DMS53 treated with DMSO at 0.1 percent for 48 hours (cell line): Measurements from ENCODE around the gene LTBP4.

Source experiments
- DNase-seq: peaks from one replicate; lab custom pipeline; 2025; ENCODE audit not compliant: unreplicated experiment; lab: John Stamatoyannopoulos, UW

Gene LTBP4

GRCh38 chr19:40609561-40610395 is 8.6 kb downstream of the LTBP4 start:
- peak; percentile 83 for DNase-seq

GRCh38 chr19:40610396-40611064 is 9.4 kb downstream of the LTBP4 start:
- peak; percentile 76 for DNase-seq

- DNase-seq, result peak; percentile 75
Measured at GRCh38 chr19:40611096-40611495, 9.9 kb downstream of the LTBP4 start.

GRCh38 chr19:40611900-40612698 is 10.9 kb downstream of the LTBP4 start:
- DNase-seq, result no peak

GRCh38 chr19:40612831-40613689 is 11.9 kb downstream of the LTBP4 start:
- peak; percentile 72 for DNase-seq

GRCh38 chr19:40613690-40614621 is 12.8 kb downstream of the LTBP4 start:
- DNase-seq, result peak; percentile 98

GRCh38 chr19:40614622-40615411 is 13.6 kb downstream of the LTBP4 start:
- DNase-seq, result peak; percentile 16

GRCh38 chr19:40616178-40616577 is 15.0 kb downstream of the LTBP4 start:
- no peak for DNase-seq

- DNase-seq, result no peak
Measured at GRCh38 chr19:40616941-40617340, 15.8 kb downstream of the LTBP4 start.

GRCh38 chr19:40617961-40618360 is 16.8 kb downstream of the LTBP4 start:
- DNase-seq, result no peak

GRCh38 chr19:40619333-40620160 is 18.4 kb downstream of the LTBP4 start:
- no peak for DNase-seq

GRCh38 chr19:40620161-40620485 is 19.0 kb downstream of the LTBP4 start:
- no peak for DNase-seq

GRCh38 chr19:40621283-40621682 is 20.1 kb downstream of the LTBP4 start:
- no peak for DNase-seq

- DNase-seq, result no peak
Measured at GRCh38 chr19:40621966-40622772, 21.0 kb downstream of the LTBP4 start.

- no peak for DNase-seq
Measured at GRCh38 chr19:40622773-40623075, 21.6 kb downstream of the LTBP4 start.

- no peak for DNase-seq
Measured at GRCh38 chr19:40623403-40624251, 22.5 kb downstream of the LTBP4 start.
